WI38 (cell line): ENCODE results near the gene LFNG.

Source experiments
- H3K4me3 ChIP-seq: 2 replicates; pipeline ENCODE4 v1.5.1; 2011; ENCODE audit warnings: low read depth, mild to moderate bottlenecking, control low read depth, low read length
- CTCF ChIP-seq: IDR thresholded peaks from 2 replicates; pipeline ENCODE4 v1.5.1; 2012; ENCODE audit warnings: low read depth, mild to moderate bottlenecking, control low read depth, low read length

The LFNG gene

GRCh38 chr7:2564970-2565540, 45.5 kb downstream of the LFNG start:
- no peak for TF ChIP-seq CTCF
- H3K4me3 ChIP-seq, result no peak overlapping the region

GRCh38 chr7:2566348-2566889, 46.8 kb downstream of the LFNG start:
- TF ChIP-seq CTCF, result no peak
- no peak overlapping the region for H3K4me3 ChIP-seq

- H3K4me3 ChIP-seq, result no peak overlapping the region
Measured at GRCh38 chr7:2566890-2567678, 47.5 kb downstream of the LFNG start.

GRCh38 chr7:2567679-2568278, 48.2 kb downstream of the LFNG start:
- H3K4me3 ChIP-seq, result no peak overlapping the region
- peak; percentile 50 for TF ChIP-seq CTCF

More at GRCh38 chr7:2566890-2567678, 47.5 kb downstream of the LFNG start:
- no peak for TF ChIP-seq CTCF

GRCh38 chr7:2568521-2569223, 49.1 kb downstream of the LFNG start:
- H3K4me3 ChIP-seq, result no peak overlapping the region
- no peak for TF ChIP-seq CTCF

GRCh38 chr7:2569421-2569820, 49.8 kb downstream of the LFNG start:
- H3K4me3 ChIP-seq, result no peak overlapping the region
- TF ChIP-seq CTCF, result no peak

GRCh38 chr7:2570021-2570420, 50.4 kb downstream of the LFNG start:
- H3K4me3 ChIP-seq, result no peak overlapping the region
- no peak for TF ChIP-seq CTCF
